ENCODE measurements around the gene CIZ1. TPM values are rescaled to one million over a fixed set of nuclear protein-coding genes. Genes with fewer than 3 reads are reported as not detected.

CIZ1 gene
- total RNA-seq, 1 experiment from 2014 or later: 62.7 TPM

- no peak overlapping the region for H2AFZ ChIP-seq (ENCODE audit: low read length)
Measured at GRCh38 chr9:128225770-128226411, 34.5 kb upstream of the CIZ1 start.

DNA sequence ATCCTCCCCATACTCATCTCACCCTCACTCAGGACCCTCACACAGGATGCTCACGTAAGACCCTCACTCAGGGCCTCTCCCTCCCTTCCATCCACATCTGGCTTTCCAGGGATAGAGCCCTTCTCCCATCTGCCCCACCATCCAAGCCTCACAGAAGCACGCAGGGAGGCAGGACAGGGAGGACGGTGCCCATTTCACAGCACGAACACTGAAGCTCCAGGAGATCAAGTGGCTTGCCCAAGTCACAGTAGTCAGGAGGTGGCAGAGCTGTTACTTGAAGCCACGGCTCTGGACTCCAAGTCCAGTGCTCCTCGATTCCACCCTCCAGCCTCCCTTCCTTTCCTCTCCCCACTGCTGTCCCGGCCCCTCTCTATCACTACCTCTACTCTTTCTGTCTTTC is 33.5 kb upstream of the CIZ1 start:
- Histone ChIP-seq H3K4me3 (ENCODE audit: low read length) (no peak overlapping the region), H3K27ac (ENCODE audit: low read length) (no peak overlapping the region), H3K9me3 (ENCODE audit: low read length) (no peaks in the 10 kb centered on the region), H3K4me1 (ENCODE audit: low read length) (no peaks in the 10 kb centered on the region), H3K36me3 (ENCODE audit: insufficient read depth, low read length) (no peaks in the 10 kb centered on the region), H2AFZ (ENCODE audit: low read length) (no peak overlapping the region), H4K20me1 (ENCODE audit: insufficient read depth, low read depth, low read length) (no peaks in the 10 kb centered on the region), H3K79me2 (ENCODE audit: low read length) (no peaks in the 10 kb centered on the region), H3K27me3 (ENCODE audit: low read length) (no peaks in the 10 kb centered on the region), H3K9me2 (replicated peaks; ENCODE audit: insufficient read depth, low read length) (no peaks in the 10 kb centered on the region), H3K9ac (ENCODE audit: low read length) (no peak overlapping the region), H3K4me2 (ENCODE audit: low read depth, low read length, poor library complexity, severe bottlenecking) (no peak overlapping the region)
- DNase-seq: no peak

More at GRCh38 chr9:128225770-128226411, 34.5 kb upstream of the CIZ1 start:
- H3K27ac ChIP-seq (ENCODE audit: low read length): no peak overlapping the region
- no peak for DNase-seq
- no peaks in the 10 kb centered on the region for H3K9me3 ChIP-seq (ENCODE audit: low read length)
- H3K4me3 ChIP-seq (ENCODE audit: low read length): no peak overlapping the region
- H4K20me1 ChIP-seq (ENCODE audit: insufficient read depth, low read depth, low read length): no peaks in the 10 kb centered on the region
- H3K36me3 ChIP-seq (ENCODE audit: insufficient read depth, low read length): no peaks in the 10 kb centered on the region
- H3K4me2 ChIP-seq (ENCODE audit: low read depth, low read length, poor library complexity, severe bottlenecking): no peak overlapping the region
- H3K9ac ChIP-seq (ENCODE audit: low read length): no peak overlapping the region
- no peaks in the 10 kb centered on the region for H3K9me2 ChIP-seq (replicated peaks; ENCODE audit: insufficient read depth, low read length)
- no peaks in the 10 kb centered on the region for H3K27me3 ChIP-seq (ENCODE audit: low read length)
- no peaks in the 10 kb centered on the region for H3K79me2 ChIP-seq (ENCODE audit: low read length)
- no peaks in the 10 kb centered on the region for H3K4me1 ChIP-seq (ENCODE audit: low read length)

GRCh38 chr9:128222880-128223670 is 31.7 kb upstream of the CIZ1 start:
- Histone ChIP-seq H3K4me2 (ENCODE audit: low read depth, low read length, poor library complexity, severe bottlenecking) (no peak overlapping the region), H3K9me2 (replicated peaks; ENCODE audit: insufficient read depth, low read length) (no peaks in the 10 kb centered on the region), H3K4me3 (ENCODE audit: low read length) (no peak overlapping the region), H3K9me3 (ENCODE audit: low read length) (no peaks in the 10 kb centered on the region), H3K36me3 (ENCODE audit: insufficient read depth, low read length) (no peaks in the 10 kb centered on the region), H2AFZ (ENCODE audit: low read length) (no peak overlapping the region), H3K4me1 (ENCODE audit: low read length) (peaks cover 9% of the 10 kb centered on the region), H3K27ac (ENCODE audit: low read length) (no peak overlapping the region), H3K27me3 (ENCODE audit: low read length) (no peaks in the 10 kb centered on the region), H4K20me1 (ENCODE audit: insufficient read depth, low read depth, low read length) (no peaks in the 10 kb centered on the region), H3K79me2 (ENCODE audit: low read length) (no peaks in the 10 kb centered on the region), H3K9ac (ENCODE audit: low read length) (no peak overlapping the region)
- no peak for DNase-seq

DNA sequence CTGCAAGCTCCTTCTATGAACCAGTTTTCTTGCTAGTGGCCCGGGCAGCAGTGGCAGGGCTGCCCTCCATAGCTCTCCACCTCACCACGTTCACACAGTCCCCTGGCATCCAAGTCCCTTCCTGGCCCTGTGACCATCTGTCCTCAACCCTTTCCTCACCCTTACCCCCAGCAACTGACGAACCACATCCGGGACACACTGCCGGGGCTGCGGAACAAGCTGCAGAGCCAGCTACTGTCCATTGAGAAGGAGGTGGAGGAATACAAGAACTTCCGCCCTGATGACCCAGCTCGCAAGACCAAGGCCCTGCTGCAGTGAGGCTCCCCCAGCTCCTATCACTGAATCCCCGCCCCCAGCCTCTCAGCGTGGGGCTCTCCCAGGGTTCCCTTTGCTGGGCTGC is 30.7 kb upstream of the CIZ1 start:
- Histone ChIP-seq H3K9me3 (ENCODE audit: low read length) (no peaks in the 10 kb centered on the region), H3K4me1 (ENCODE audit: low read length) (peaks cover 12% of the 10 kb centered on the region), H3K4me2 (ENCODE audit: low read depth, low read length, poor library complexity, severe bottlenecking) (no peak overlapping the region), H3K27me3 (ENCODE audit: low read length) (no peaks in the 10 kb centered on the region), H3K9me2 (replicated peaks; ENCODE audit: insufficient read depth, low read length) (no peaks in the 10 kb centered on the region), H2AFZ (ENCODE audit: low read length) (no peak overlapping the region), H3K4me3 (ENCODE audit: low read length) (no peak overlapping the region), H3K27ac (ENCODE audit: low read length) (no peak overlapping the region), H3K9ac (ENCODE audit: low read length) (no peak overlapping the region), H3K79me2 (ENCODE audit: low read length) (no peaks in the 10 kb centered on the region), H4K20me1 (ENCODE audit: insufficient read depth, low read depth, low read length) (no peaks in the 10 kb centered on the region), H3K36me3 (ENCODE audit: insufficient read depth, low read length) (no peaks in the 10 kb centered on the region)
- DNase-seq: no peak

- no peak overlapping the region for H3K4me3 ChIP-seq (ENCODE audit: low read length)
- H2AFZ ChIP-seq (ENCODE audit: low read length): no peak overlapping the region
- DNase-seq: no peak
- no peaks in the 10 kb centered on the region for H3K79me2 ChIP-seq (ENCODE audit: low read length)
- H3K9me3 ChIP-seq (ENCODE audit: low read length): no peaks in the 10 kb centered on the region
- H3K27me3 ChIP-seq (ENCODE audit: low read length): no peaks in the 10 kb centered on the region
- H3K9me2 ChIP-seq (replicated peaks; ENCODE audit: insufficient read depth, low read length): no peaks in the 10 kb centered on the region
- H3K4me2 ChIP-seq (ENCODE audit: low read depth, low read length, poor library complexity, severe bottlenecking): no peak overlapping the region
- no peak overlapping the region for H3K27ac ChIP-seq (ENCODE audit: low read length)
- peaks cover 12% of the 10 kb centered on the region for H3K4me1 ChIP-seq (ENCODE audit: low read length)
- no peaks in the 10 kb centered on the region for H4K20me1 ChIP-seq (ENCODE audit: insufficient read depth, low read depth, low read length)
- H3K9ac ChIP-seq (ENCODE audit: low read length): no peak overlapping the region
- H3K36me3 ChIP-seq (ENCODE audit: insufficient read depth, low read length): no peaks in the 10 kb centered on the region
Measured at GRCh38 chr9:128219831-128220230, 28.5 kb upstream of the CIZ1 start.

DNA sequence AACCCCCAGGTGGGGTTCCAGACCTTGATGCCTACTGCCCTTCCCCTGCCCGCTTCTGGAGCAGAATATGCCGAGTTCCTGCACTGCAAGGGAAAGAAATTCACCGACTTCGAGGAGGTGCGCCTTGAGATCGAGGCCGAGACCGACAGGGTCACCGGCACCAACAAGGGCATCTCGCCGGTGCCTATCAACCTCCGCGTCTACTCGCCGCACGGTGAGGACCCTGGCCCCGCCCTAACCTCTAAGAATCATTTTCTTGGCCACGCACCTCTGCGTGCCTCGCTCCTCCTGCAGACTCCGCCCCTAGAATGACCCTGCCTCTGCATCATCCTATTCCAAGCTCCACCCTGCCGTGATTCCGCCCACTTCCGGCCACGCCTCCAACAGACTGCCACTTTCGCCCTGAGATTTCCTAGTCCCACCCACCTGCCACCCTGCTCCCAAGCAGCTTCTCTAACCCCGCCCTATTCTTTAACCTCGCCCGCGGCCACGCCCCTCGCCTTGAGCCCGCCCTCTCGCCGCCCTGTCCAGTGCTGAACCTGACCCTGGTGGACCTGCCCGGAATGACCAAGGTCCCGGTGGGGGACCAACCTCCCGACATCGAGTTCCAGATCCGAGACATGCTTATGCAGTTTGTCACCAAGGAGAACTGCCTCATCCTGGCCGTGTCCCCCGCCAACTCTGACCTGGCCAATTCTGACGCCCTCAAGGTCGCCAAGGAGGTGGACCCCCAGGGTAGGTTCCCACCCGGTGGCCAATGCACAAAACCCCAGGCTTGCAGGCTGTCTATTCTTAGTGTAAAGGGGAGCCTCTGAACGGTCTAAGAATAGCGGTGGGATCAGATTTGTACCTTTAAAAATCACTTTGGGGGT is 27.4 kb upstream of the CIZ1 start:
- Histone ChIP-seq H3K4me1 (ENCODE audit: low read length) (peaks cover 12% of the 10 kb centered on the region), H3K27me3 (ENCODE audit: low read length) (no peaks in the 10 kb centered on the region), H3K36me3 (ENCODE audit: insufficient read depth, low read length) (no peaks in the 10 kb centered on the region), H3K79me2 (ENCODE audit: low read length) (no peaks in the 10 kb centered on the region), H3K9ac (ENCODE audit: low read length) (peak overlapping the region; percentile 57), H3K9me2 (replicated peaks; ENCODE audit: insufficient read depth, low read length) (no peaks in the 10 kb centered on the region), H4K20me1 (ENCODE audit: insufficient read depth, low read depth, low read length) (no peaks in the 10 kb centered on the region), H3K9me3 (ENCODE audit: low read length) (no peaks in the 10 kb centered on the region), H3K4me2 (ENCODE audit: low read depth, low read length, poor library complexity, severe bottlenecking) (peak overlapping the region; percentile 77), H3K27ac (ENCODE audit: low read length) (no peak overlapping the region), H3K4me3 (ENCODE audit: low read length) (peak overlapping the region; percentile 63), H2AFZ (ENCODE audit: low read length) (peak overlapping the region; percentile 65; the same call in 1 of the 2 replicates)
- DNase-seq: peak; percentile 99

DNA sequence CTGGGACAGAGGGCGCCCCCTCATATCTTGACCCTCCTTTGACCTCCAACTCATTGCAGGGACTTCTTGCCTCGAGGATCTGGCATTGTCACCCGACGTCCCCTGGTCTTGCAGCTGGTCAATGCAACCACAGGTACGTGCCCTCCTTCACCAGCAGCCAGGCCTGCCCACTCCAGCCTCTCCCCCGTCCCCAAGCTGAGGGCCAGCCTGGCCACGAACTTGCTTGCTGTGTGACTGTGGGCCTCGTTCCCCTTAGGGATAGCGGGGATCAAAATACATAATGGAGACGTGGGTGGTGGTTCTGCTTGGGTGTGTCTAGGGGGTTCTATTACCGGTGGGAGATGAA is 26.8 kb upstream of the CIZ1 start:
- Histone ChIP-seq H3K27me3 (ENCODE audit: low read length) (no peaks in the 10 kb centered on the region), H3K36me3 (ENCODE audit: insufficient read depth, low read length) (no peaks in the 10 kb centered on the region), H2AFZ (ENCODE audit: low read length) (peak overlapping the region; percentile 65; the same call in 1 of the 2 replicates), H3K27ac (ENCODE audit: low read length) (no peak overlapping the region), H4K20me1 (ENCODE audit: insufficient read depth, low read depth, low read length) (no peaks in the 10 kb centered on the region), H3K4me1 (ENCODE audit: low read length) (peaks cover 12% of the 10 kb centered on the region), H3K9ac (ENCODE audit: low read length) (peak overlapping the region; percentile 57), H3K4me2 (ENCODE audit: low read depth, low read length, poor library complexity, severe bottlenecking) (peak overlapping the region; percentile 77), H3K9me3 (ENCODE audit: low read length) (no peaks in the 10 kb centered on the region), H3K79me2 (ENCODE audit: low read length) (no peaks in the 10 kb centered on the region), H3K4me3 (ENCODE audit: low read length) (peak overlapping the region; percentile 63), H3K9me2 (replicated peaks; ENCODE audit: insufficient read depth, low read length) (no peaks in the 10 kb centered on the region)
- DNase-seq: no peak
